HG02885 (cell line): ENCODE results near the gene SAMD4A.

ENCODE experiments used
- ATAC-seq: cut with Tn5 transposase; IDR thresholded peaks from one replicate; pipeline ENCODE4 v1.9.1; 2021; ENCODE audit warnings: mild to moderate bottlenecking; ENCODE audit not compliant: unreplicated experiment, poor library complexity

The SAMD4A gene

DNA sequence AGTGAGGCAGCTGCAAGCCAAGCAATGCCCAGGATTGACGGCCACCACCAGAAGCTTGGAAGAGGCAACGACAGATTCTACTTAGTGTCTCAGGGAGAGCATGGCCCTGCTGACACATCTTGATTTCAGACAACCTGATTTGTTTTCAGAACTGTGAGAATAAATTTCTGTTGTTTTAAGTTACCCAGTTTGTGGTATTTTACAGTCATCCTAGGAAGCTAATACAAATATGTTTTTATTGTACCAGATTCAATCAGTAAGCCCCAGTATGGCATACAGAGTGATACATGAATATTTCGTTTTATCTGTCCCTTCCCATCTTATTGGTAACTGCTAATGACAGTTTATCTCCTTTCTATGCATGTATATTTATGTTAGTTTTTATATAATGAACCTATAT is 62.3 kb downstream of the SAMD4A start:
- no peak for ATAC-seq

DNA sequence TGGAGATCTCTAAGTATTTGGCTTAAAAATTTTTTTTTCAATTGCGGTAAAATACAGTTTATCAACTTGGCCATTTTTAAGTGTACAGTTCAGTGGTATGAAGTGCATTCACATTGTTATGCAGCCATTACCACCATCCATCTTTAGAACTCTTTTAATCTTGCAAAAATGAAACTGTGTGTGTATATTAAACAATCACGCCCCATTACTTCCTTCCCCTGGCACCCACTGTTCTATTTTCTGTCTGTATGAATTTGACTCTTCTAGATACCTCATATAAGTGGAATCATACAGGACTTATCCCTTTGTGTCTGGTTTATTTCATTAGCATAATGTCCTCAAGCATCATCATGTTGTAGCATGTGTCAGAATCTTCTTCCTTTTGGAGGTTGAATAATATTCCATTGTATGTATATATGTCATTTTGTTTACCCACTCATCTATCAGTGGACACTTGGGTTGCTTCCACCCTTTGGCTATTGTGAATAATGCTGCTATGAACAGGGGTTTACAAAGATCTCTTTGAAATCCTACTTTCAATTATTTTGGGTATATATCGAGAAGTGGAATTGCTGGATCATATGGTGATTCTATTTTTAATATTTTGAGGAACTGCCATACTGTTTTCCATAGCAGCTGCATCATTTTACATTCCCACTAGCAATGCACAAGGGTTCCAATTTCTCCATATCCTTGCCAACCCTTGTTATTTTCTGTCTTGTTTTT is 62.9 kb downstream of the SAMD4A start:
- no peak for ATAC-seq

DNA sequence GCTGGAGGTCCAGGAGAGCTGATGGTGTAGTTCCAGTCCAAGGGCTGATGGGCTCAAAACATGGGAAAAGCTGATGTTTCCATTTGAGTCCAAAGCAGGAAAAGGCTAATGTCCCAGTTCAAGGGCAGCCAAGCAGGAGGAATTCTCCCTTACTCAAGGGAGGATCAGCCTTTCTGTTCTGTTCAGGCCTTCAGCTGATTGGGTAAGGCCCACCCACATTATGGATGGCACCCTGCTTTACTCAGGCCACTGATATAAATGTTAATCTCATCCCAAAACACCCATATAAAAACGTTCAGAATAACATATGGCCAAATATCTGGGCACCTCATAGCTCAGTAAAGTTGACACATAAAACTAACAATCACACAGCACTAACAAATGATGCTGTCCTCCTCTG is 64.1 kb downstream of the SAMD4A start:
- no peak for ATAC-seq

DNA sequence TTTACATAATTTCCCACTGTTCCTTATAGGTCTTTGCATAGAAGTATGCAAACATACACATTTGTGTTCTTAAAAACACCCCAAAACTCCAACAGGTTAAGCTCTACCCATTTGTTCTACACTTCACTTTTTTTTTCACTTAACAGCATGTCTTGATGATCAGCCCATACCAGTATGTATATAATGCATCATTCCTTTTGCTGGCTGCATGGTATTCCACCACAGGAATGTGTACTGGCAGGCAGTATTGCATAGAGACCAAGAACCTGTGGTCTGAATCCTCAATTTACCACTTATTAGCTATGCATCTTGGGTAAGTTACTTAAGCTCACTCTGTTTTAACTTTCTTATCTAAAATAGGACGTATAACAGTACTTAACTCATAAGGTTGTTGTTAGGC is 65.5 kb downstream of the SAMD4A start:
- ATAC-seq: no peak

DNA sequence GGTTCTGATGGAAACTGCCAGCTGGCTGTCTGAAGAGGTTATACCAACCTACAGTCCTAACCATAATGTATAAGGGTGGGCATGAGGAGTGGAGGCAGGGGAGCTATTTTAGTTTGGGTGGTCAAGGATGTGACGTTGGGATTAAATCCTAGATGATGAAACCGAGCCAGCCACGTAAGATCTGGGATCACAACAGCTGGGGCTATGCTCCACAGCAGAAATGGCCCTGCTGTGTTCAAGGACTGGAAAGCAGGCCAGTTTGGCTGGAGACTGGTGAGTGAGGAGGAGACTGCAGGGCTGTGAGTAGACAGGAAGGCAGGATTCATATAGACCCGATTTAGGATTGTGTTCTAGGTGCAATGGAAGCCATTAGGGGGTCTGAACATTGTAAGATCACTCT is 66.1 kb downstream of the SAMD4A start:
- no peak for ATAC-seq

DNA sequence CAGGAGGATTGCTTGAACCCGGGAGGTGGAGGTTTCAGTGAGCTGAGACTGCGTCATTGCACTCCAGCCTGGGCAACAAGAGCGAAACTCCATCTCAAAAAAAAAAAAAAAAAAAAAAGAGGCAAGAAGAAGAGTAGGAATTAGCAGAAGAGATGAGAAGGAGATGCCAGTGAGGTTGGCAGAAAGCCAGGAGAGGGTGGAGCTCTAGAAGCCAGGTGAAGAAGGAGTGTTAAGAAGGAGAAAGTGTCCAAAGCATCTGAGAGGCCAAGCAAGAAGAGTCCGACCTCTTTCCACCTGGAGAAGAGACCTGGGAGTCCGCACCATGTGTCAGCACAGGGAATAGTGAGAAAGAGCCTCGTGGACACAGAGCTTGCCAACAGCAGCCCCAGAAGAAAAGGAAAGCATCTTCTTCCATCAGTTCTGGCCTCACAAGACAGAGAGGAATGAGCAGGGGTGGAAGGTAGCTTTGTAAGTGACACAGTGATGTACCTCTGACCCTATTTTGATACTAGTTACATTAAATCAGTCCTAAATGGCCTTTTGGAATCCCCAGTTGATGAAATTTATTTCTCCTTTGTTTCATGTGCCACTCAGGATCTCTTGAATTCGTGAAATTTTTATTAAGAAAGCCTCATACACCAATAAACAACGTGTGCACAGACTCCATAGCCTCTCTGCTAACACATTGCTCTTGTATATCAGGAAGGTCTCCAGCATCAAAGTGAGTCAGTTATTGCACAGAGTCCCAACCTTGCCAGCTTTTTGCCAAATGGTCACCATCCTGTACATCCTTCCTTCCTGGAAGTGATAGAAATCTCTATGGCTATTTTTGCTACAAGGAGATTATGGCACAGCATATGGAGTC is 70.6 kb downstream of the SAMD4A start:
- no peak for ATAC-seq

DNA sequence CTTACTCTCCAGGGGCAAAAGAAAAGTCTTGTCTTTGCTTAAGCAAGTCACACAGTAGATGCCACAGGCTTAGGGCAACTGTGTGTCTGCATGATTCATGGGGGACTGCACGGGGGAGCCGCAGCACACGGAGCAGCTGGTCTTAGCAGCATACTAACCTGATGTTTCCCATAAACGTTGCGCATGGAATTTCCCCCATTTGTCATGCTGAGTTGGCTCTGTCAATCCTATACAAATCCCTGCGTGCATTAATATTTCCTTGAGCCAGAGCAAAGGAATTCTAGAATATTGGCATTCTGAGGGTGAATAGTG is 71.2 kb downstream of the SAMD4A start:
- ATAC-seq: no peak

DNA sequence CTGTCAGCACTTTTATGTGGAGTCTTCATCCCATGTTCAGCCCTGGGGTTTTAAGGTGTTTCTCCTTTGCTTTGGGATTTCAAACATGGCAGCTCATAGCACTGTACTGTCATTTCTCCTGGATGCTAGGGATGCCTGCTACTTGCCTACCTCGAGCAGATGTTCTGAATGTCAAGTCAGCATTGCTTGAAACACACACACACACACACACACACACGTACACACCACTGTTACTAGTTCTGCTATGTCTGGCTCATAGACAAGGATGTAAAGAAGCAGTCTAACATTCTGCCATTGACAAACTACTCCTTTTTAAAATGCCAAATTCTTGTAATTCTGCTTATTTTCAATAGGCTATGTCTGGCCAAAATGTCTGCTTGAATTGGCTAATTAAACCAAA is 72.7 kb downstream of the SAMD4A start:
- ATAC-seq: no peak

DNA sequence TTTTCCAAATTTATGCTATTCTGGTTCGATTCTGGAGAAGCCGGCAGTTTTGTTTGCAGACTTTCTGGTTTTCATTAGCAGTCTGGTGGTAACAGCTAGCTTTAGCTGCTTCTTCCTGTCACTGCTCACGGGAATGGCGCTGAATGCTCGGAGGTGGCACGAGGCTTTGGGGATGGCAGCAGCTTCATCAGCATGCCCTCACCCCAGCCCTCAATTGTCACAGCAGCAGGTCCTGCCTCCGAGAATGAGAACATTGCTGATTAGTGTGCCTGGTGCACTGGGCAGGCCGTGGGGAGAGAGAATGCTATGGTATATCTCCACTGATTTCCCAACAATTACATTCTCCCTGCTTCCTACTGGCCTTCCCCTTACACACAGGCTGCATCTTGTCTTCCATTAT is 73.6 kb downstream of the SAMD4A start:
- no peak for ATAC-seq

DNA sequence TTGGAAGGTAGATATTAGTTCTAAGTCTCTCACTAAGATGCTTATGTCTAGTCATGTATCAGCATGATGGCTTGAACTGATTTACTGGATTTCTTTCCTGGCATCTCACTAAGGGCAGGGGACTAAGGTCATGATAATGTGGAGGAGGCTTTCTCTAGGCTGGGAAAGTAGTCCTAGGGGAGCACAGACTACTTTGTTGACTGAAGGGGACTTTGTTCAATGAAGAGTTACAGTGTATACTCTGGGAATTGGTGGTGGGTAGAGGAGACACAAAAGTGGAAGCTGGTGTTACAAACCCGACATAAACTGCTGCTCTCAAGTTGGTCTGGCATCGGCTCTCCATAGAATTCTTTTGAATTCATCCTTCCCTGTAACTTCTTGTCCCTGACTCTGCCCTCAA is 75.2 kb downstream of the SAMD4A start:
- no peak for ATAC-seq

DNA sequence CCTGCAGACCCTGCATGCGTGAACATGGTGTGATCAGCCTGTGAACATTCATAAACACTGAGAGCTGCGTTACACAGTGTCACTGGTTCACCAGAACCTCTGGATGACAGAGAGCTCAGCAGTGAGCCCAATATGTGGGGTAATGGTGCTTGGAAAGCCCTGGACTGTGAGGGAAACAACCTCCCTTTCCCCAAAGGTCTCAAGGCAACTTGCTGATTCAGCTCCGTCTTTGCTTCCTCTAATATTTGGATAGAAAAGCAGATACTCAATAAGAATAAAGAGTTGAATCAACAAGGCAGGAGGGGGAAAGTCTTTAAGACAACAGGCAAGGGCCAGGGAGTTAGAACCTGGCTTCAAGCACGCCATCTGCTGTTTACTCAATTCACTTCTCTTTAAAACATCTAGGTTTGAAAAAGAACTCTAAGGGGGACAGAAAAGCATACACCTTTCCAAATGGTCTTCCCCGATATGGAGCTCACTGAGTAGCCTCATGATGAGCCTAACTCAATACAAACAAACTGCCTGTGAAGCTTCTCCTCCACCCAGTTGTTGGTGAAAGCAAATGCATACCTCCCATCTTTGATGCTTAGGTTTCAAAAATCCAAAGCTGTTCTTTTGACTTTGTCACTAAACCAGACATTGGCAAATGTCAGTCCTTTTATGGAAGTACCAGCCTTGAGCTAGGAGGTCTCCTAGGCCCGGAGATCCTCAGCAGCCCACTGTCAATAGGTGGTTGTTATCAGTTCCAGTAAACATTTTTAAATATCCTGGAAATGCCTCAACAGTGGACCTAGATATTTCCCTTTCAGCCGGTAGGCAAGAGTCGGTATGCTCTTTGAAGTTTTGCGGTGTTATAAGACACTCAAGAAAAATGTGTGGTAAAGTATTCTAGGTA is 76.1 kb downstream of the SAMD4A start:
- ATAC-seq: no peak

DNA sequence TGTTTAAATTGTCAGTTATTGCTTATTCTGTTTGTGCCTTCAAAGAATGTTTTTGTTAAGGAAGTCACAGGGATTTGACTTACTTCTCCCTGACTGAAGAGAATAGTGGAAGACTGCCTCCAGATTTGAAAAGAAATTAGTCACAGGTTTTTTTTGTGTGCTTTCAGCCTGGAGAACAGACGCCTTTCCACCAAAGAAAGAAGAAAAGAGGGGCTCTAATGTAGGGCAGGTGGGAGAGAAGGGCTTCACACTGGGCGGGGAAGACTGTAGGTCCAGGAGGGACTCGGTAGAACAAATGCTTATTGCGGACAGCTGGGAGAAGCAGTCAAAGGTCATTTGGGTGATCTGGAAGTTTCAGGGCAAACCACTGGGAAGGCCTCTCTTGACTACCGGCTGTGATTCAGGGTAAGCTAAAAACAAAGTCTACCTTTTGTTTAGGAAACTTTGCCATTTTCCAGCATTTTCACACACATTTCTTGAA is 76.8 kb downstream of the SAMD4A start:
- no peak for ATAC-seq

DNA sequence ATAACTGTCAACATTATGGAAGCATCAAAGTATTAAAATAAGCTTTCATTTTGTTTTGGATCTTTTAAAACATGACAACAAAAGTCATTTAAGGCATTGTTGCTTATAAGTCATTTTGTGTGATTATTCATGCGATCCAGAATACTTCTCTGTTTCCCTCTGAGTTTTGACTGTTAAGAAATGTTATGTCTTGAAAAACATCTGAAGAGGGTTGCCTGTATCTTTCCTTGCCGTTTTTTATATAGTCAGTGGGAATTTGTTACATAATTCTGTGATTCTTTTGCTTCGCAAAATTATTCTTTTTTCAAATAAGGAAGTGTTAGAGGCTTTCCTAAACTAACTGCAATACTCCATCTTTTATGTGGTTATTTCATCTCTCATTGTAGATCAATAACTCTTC is 78.7 kb downstream of the SAMD4A start:
- no peak for ATAC-seq

DNA sequence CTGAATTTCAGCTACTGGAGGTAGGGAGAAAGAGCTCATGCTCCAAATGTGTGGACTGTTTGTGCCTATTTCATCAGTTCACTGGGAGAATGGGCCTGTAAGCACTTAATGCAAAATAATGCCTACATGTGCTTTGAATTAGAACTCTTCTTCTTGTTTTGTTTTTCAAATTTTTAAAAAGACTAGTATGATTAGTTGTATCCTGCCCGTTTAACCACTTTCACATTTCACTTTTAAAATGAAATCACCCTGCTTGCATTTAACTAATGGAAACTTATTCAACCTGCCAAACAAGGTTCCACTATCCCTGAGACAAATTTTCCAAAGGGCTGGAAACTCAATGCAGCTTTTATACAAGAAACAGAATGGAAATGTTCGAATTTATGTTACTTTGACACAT is 79.7 kb downstream of the SAMD4A start:
- ATAC-seq: no peak

DNA sequence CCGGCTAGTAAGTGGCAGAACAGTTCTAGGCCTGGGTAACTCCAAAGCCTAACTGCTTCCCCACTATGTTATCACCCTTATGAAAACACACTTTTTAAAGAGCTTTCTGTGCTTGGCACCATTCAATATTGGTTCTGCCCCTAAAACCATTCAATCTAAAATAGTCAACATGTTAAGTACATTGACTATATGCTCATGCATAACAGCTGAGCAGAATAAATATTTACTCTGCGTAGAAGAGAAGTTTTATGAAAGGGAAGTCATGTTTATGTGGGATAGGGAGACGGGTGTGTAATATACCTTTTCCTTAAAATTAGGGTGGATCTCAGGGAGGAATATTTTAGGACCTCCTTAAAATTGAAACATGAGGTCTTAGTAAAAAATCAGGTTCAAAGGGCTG is 80.5 kb downstream of the SAMD4A start:
- ATAC-seq: no peak

DNA sequence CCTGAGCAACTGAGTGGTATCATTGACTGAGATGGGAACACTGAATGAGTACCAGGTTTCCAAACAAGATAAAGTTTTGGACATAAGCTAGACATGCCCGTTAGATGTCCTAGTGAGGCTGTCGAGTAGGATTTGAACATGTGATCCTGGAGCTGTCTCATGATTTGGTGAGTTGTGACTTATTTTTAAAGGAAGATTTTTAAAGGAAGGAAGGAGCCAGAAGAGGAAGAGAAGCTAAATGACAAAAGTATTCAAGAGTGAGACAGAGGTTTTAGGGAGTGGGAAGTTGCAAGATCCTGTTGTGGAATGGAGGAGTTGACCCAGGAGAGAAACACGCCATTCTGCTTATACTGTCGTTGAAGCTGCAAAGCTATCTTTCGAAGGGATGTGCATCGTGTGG is 82.1 kb downstream of the SAMD4A start:
- ATAC-seq: no peak

DNA sequence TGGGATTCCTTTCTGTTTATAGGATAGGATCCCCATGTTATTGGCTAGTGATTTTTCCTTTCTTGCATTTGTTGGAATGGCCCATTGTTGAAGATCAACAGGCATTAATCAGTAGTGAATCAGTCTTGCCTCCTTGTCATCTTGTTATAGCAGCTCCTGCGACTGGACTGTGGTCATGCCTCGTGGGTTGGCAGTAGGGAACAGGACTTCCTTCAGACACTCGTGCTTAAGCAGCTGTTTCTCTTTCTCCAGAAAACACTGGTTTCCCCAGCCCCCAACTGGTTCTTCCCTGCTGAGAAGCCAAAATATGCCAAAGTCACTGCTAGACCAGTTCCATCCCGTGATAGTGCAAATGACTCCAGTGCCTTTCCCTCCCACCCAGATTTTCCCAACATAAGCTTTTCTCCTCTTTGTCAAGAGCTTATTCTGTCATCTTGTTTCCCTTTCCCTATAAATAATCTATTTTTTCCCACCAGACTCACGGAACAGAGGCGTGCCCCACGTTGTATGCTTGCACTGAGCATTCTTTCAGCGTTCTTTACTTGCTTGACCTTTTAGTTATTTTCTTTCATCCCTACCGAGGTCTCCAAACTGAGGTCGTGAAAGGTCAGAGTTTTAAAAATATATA is 83.5 kb downstream of the SAMD4A start:
- no peak for ATAC-seq

DNA sequence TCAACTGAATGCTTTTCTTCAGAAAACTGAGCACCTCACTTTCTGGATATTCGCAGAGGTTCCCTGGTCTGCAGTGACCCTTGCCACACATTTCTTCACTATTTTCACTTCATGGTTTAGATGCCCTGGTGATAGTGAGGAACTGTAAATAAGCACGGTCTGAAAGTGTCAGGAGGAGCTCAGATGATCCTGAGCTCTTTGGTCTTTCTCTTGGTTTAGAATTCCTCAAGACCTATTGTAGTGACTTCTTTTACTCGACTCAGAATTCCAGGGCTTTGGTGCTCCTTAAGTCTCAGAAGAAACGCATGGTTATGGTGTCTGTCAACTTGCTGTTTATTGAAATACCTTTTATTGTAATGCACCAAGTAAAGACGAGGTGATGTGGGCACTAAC is 84.0 kb downstream of the SAMD4A start:
- no peak for ATAC-seq

DNA sequence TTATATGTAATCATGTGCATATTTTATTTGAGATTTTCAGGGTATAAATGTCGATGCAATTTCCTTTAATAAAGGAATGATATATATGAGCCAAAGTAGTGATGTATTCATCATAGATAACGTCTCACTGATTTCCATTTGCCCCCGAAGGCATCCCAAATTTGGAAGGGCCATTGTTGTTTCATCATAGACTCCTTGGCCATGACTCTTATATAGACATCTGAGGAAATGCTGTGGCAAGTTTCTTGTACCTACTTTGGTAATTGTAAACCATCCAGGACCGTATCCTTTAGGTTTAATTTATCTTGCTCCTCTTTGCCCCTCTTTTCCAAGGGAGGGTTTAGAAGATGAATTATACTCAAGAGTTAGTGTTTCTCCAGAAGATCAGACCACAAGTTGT is 84.7 kb downstream of the SAMD4A start:
- ATAC-seq: no peak

DNA sequence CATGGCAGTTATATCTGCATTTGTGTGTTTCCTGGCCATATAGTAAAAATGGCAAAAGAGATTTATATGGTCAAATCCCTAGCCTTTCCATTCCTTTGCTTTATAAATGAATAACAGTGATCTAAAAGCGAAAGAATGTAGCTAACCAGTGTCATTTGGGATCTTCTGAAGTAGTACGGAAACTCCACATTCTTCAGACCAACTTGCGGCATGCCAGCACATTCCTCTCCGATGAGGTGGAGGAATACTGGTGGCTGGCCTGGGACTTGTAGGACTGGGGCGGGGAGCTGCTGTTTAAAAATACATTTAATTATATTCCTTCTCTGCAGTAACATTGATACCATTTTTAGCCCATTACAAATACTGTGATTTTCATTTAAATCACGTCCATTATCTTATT is 85.3 kb downstream of the SAMD4A start:
- ATAC-seq: no peak
